HG03139 (cell line): ENCODE measurements around the gene PIP5KL1.

ENCODE experiments used
- ATAC-seq: cut with Tn5 transposase; IDR thresholded peaks from one replicate; pipeline ENCODE4 v1.9.1; 2021; ENCODE audit not compliant: unreplicated experiment

The PIP5KL1 gene

GRCh38 chr9:127968700-127969383 lies 38.3 kb upstream of the PIP5KL1 start:
- no peak for ATAC-seq

- no peak for ATAC-seq
These were observed 37.5 kb upstream of the PIP5KL1 start for GRCh38 chr9:127968042-127968441.

GRCh38 chr9:127967151-127967809 lies 36.7 kb upstream of the PIP5KL1 start:
- no peak for ATAC-seq

- no peak for ATAC-seq
These were observed 36.0 kb upstream of the PIP5KL1 start for GRCh38 chr9:127966416-127967150.

- ATAC-seq: no peak
These were observed 35.4 kb upstream of the PIP5KL1 start for GRCh38 chr9:127965953-127966352.

- ATAC-seq: no peak
These were observed 32.9 kb upstream of the PIP5KL1 start for GRCh38 chr9:127963359-127964064.

- ATAC-seq: no peak
These were observed 32.4 kb upstream of the PIP5KL1 start for GRCh38 chr9:127963041-127963358.

GRCh38 chr9:127962278-127962677 lies 31.7 kb upstream of the PIP5KL1 start:
- no peak for ATAC-seq

GRCh38 chr9:127961613-127962155 lies 31.1 kb upstream of the PIP5KL1 start:
- no peak for ATAC-seq

GRCh38 chr9:127961155-127961490 lies 30.5 kb upstream of the PIP5KL1 start:
- ATAC-seq: no peak

- ATAC-seq: no peak
These were observed 30.0 kb upstream of the PIP5KL1 start for GRCh38 chr9:127960410-127961154.

- no peak for ATAC-seq
These were observed 29.3 kb upstream of the PIP5KL1 start for GRCh38 chr9:127959841-127960409.

- no peak for ATAC-seq
These were observed 28.8 kb upstream of the PIP5KL1 start for GRCh38 chr9:127959398-127959797.

GRCh38 chr9:127958728-127959127 lies 28.2 kb upstream of the PIP5KL1 start:
- no peak for ATAC-seq

- ATAC-seq: no peak
These were observed 24.9 kb upstream of the PIP5KL1 start for GRCh38 chr9:127955294-127956015.

GRCh38 chr9:127954831-127955293 lies 24.3 kb upstream of the PIP5KL1 start:
- no peak for ATAC-seq

GRCh38 chr9:127953768-127954505 lies 23.4 kb upstream of the PIP5KL1 start:
- no peak for ATAC-seq

GRCh38 chr9:127953154-127953553 lies 22.6 kb upstream of the PIP5KL1 start:
- no peak for ATAC-seq
